HG02571 (cell line): Measurements from ENCODE around the gene TMTC2.
A peak's percentile ranks its signal among the peaks of the same experiment; 100 is the strongest.
"Not testable (repeated sequence)": the region's sequence is repeated elsewhere in the genome, so short reads cannot be mapped to it uniquely, and the experiment has no call there.

Source experiments
- ATAC-seq: cut with Tn5 transposase; IDR thresholded peaks from one replicate; pipeline ENCODE4 v1.9.1; 2021; ENCODE audit warnings: mild to moderate bottlenecking, moderate library complexity; ENCODE audit not compliant: unreplicated experiment

The TMTC2 gene

DNA sequence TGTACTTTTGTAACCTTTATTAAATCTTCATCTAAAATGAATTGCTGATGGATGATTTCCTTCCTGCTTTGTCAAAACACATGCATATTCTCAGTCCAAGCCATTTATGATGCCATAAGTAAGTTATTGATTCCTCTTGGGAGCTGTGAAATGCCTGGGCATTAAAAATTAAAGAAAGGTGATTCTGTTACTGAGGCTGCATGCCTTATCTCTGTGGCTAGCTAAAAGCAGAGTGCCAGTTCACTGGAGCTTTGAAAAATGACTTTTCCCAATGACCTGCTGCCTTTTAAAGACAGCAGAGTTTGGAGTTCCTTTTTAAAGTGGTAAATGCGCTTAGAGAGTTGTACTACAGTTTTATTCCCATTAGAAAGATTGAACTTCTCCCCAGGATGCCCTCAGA lies 152.1 kb downstream of the TMTC2 start:
- ATAC-seq: no peak

DNA sequence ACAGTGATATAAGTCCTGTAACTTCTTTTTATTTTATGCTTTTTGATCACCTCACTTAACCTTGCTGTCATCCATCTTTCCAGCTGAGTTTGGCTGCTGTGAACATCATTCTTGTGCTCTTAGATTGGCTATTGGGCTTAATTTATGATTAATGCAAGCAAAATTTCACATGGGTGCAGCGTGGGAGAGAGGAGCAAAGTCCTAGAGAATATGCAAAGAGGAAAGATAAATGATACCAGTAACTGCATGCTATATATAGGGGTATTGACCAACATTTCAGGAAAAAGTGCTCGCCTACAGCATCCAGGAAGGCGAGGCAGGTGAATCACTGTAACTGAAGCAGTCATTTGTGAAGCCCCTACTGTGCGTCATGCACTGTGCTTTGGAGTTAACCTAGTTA lies 153.1 kb downstream of the TMTC2 start:
- ATAC-seq: no peak

DNA sequence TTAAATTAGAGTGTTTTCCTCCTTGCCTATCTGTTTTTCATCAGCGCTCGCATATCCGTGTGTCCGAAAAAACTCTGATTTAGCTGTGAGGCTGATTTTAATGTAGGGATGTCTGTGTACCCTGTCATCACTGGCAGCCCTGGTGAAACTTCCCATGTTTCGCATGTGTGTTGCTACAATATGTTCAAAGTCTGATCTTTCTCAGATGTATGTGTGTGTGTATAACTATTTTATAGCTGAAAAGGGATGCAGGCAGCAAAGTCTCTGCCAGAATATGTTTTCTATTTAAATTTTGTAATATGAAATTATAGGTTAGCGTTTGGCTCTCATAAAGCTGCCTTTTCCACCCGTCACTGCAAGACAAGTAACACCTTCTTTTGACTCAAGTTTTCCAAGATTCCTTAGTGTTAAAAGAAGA lies 154.8 kb downstream of the TMTC2 start:
- no peak for ATAC-seq

DNA sequence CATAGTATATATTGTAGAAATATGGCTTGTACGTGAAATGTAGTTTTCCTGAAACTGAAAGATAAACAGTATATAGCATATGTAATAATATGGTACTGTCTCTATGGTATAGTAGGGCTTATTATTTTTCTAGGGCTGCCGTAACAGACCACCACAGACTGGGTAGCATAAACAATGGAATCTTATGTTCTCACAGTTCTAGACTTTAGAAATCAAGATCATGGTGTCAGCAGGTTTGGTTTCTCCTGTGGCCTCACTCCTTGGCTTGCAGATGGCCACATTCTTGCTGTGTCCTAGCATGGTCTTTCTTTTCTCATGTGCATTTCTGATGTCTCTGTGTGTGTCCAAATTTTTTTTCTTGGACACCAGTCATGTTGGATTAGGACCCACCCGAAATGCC lies 155.8 kb downstream of the TMTC2 start:
- no peak for ATAC-seq

DNA sequence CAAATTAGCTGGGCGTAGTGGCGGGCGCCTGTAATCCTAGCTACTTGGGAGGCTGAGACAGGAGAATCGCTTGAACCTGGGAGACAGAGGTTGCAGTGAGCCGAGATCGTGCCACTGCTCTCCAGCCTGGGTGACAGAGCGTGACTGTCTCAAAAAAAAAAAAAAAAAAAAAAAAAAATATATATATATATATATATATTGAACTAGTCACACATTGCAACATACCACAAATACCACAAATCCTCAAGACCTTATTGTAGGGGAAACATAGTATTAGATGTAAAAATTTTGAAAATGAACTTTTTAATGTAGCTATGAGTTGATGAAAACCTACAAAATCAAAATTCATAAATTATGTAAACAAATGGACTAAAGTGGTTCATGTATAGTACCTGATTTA lies 158.4 kb downstream of the TMTC2 start:
- not testable (repeated sequence) for ATAC-seq

DNA sequence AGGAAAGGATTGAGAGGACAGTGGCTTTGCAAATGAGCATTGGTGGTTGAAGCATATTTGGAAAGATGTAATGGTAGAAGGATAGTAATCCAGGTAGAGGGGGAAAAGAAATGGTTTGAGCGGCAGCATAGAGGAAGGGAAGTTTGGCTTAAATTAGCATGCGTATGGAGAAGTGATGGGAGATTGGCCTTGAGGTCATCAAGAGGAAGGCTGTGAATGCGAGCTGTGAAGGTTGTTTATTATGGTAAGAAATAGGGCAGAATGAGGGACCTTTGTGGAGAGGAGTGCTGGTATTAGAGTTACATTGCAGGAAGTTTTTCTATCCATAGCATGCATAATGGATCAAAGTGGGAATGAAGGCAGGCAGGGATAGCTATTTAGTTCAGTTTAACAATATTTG lies 162.1 kb downstream of the TMTC2 start:
- ATAC-seq: no peak

DNA sequence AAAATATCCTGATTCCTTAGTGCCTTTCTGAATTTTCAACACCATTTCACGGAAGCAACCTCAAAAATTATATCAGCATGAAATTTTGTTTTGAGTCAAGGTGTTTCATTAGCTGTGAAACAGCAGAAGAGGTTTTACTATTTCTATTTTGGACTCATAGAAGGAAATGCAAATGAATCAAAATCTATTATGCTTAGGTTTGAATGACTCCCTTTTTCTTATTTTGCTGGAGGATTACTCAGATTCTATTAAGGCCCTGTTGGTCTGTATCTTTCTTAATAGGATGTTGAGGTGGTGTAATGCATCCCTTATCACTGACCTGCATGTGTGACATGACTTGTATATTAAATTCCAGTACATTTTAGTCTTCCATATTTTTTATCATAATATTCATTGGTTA lies 165.8 kb downstream of the TMTC2 start:
- no peak for ATAC-seq

DNA sequence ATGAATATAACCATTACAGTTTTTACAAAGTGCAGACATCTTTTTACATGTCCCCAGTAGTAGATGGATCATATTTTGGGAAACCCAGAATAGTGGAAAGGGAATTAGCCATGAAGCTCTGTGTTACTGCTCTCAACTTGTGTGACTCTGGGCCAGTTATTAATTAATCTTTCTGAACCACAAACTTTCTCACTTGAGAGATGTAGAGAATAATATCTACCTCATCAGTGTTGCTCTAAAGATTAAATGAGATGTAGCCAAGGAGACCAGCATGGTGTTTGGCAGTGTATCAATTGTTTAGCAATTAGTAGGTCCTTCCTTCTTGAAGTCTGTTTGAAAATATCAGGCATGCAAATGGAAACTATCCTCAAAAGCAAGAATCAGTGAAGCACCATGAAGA lies 169.2 kb downstream of the TMTC2 start:
- ATAC-seq: no peak

DNA sequence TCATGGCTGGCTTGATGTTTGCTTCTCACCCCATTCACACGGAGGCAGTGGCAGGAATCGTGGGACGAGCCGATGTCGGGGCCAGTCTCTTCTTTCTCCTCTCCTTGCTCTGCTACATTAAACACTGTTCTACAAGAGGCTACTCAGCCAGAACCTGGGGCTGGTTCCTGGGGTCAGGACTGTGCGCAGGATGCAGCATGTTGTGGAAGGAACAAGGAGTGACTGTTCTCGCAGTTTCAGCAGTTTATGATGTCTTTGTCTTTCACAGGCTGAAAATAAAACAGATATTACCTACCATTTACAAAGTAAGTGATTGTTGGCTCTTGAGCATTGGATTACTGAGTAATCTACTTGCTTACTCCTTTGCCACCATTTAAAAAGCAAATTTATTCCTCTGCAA lies 170.6 kb downstream of the TMTC2 start:
- no peak for ATAC-seq

DNA sequence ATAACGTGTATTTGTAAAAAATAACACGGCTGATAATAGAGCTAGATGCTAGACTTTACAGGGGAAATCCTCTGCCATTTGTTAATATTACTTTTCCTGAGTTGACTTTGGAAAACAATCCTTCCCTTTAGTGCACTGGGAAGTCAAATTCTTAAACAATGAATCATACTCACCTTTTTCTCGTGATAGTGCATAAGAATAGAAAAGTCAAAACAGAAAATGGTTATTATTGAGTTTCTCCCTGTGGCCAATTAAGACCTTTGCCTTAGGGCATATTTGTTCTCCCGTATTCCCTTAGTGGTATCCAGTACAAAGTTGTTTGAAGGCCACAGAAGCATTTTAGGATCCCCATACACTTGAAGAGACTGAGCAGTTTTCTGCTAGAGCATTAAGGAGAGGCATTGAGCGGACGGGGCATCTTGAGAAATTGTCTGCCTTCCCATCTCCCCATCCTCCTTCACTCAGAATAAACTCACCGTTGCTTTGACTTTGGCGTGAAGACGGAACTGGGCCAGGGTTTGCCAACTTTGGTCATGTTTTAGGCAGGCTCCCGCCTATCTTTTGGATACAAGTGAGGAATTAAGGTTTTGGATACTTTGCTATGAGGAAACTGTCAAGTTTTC lies 171.3 kb downstream of the TMTC2 start:
- no peak for ATAC-seq

DNA sequence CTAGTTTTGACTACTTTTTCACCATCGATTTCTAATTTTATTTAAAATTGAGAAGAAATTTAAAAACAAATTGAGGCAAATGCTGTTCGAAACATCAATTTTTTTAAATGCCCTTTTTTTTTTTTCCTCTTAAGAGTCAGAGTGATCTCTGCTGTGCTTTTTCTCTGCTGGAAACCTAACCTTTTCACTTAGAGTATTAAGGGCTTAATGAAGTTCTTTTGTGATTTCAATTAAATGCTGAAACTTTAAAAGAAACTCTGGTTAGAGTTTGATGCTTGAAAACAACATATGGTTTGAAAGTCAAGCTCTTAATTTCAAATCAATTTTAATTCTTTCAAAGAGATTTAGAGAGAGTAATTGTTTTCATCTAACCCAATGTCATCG lies 171.8 kb downstream of the TMTC2 start:
- no peak for ATAC-seq

DNA sequence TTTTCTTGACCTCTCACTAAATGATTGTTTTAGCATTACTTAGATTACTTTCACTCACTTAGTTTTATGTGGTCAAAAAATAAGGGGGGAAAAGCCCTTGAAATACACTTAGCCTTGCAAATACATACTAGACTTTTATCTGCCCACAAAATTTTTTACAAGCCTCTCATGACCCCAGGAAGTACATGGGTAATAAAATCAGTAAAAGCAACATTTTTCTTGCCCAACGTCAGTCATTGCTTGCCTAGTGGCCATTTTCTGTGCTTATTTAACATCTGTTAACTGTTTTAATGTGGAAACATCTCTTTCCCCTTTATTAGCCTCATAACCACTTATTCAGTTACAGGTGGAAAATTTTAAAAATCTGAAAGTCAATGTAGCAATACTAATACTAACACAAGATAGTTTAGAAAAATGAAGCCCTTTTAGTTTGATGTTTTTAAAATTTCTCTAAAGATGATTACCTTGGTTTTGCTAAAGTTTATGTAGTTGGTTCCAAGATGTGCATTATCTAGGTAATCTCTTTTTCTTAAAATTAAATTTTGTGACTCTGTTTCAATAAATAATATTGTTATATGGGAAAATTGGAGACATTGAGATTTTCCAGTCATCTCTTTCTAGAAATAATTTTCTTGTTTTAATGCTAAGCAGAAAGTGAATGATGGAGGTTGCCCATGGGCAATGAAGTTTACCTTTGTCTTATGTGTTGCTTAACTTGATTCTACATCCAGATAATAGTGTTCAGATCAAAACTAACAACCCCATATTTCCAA lies 175.5 kb downstream of the TMTC2 start:
- no peak for ATAC-seq

DNA sequence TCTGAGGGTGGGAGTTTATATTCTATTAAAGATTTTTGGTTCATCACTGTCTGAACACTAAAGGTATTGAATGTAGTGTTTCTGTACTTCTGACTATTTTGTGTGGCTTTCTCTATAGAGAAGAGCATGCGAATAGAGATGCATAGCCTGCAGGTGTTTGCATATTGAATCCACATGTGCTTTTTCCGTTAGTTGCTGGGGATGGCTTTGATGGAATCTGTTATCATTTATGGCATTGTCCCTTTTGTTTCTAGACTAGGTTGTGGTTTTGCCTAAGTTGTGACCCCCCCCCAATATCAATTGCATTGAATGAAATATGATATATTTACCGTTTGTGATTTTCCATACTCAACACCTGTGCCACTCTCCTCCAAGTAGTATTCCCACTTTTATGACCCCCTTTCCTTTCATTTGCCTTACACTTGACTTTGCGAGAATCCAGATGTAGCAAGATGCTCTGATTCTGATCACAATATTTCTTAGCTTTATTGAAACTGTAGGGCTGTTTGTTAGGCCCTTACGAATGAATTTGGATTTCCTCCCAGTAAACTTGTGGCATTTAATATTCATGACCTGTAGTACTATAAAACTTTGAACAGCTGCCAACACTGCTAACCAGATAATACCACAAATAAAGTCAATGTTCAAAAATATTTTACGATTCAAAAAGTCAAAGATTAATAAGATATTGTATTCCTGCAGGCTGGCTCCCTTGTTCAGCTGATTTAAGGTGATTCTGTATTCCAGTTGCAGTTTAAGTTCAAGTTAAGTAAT lies 176.4 kb downstream of the TMTC2 start:
- no peak for ATAC-seq

DNA sequence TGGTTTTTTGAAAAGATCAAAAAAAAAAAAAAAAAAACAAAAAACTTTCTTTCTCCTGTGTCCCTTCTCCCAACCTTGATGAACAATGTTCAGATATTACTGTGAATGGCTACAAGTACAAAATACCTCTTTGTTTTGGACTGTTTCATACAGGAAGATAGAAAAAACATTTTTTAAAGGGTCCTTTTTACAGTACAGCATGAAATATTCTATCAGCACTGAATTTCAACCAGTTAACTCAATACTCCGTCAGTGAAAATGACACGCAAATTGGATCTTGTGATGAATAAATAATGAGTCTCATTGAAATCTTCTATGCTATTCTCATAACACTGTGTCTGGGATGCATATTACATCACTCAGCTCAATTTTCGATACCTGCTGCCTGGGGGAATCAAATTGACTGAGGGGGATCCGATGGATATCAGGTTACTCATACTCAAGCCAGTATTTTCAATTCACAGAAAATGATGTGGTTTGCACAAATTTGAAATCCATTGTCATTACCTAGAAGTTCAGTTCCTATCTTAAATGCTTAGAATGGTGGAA lies 179.6 kb downstream of the TMTC2 start:
- ATAC-seq: no peak

DNA sequence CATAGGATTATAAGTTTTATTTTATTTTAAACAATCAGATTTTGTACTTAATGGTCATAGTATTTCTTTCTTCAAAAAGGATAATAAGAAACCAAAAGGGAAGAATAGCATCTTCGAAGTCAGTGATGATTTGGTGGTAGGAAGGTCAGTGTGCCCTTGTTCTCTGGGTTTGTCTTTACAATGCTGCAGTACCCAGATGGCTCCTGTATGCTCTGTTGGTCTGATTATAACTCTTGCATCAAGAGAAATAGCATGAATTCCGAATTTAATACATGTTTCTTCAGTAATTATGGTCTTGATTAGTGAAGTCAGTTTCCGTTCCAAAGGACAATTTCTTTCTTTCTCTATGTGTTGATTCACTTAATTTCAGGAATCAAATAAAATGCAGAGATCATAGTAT lies 180.2 kb downstream of the TMTC2 start:
- ATAC-seq: no peak

DNA sequence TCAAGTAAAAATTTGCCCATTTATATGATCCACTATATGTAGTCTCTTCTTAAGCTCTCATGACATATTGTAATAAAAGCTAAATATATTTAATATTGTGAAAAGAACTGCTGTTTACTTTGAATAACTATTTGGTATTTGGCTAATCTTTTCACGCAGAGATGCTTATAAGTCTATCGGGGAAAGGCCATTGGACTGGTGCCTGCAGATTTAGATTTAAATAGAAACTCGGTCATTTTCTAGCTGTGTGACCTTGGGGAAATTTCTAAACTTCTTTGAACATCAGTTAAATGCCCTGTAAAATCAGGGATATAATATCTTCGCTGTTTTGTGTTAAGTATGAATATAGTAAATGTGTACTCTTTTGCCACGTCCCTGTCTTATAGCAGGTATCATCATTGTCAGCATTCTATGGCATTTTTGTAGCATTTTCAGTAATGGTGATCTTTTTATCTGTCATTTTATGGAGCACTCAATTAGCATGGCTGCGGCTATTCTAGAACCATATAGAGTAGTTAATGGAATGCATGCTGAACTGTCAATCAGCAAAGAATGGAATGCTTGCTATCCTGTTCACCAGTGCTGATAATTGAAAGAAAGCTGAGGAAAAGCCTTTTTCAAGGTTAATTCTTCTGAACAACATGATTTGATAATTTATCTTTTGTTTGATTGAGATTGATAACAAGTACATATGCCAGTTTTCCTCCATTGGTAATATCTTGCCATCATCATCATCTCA lies 181.2 kb downstream of the TMTC2 start:
- ATAC-seq: no peak

DNA sequence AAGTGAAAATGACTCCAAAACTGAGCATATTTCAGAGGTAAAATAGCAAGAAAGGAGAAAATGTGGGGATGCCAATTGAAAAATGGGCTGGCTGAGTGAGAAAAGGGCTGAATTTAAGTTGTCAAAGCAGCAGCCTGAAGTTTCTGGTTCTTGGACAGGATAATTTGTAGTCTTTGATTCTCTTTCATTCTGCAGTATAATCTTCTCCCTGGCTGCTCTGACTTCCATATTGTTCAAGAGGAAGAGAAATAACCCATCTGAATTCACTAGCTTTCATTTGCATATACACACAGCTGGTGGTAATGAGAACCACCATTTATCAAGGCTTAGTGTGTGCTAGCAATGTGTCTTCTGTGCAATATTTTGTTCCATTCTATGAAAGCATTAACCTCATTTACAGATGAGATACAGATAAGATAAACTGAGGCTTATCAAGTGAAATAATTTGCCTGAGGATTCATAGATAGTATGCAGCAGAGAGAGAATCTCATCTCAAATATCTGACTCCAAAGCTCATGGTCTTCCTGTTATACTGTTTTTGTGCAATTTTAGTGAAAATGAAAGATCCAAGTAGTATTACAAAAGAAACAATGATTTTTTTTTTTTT lies 184.2 kb downstream of the TMTC2 start:
- ATAC-seq: peak; percentile 85

DNA sequence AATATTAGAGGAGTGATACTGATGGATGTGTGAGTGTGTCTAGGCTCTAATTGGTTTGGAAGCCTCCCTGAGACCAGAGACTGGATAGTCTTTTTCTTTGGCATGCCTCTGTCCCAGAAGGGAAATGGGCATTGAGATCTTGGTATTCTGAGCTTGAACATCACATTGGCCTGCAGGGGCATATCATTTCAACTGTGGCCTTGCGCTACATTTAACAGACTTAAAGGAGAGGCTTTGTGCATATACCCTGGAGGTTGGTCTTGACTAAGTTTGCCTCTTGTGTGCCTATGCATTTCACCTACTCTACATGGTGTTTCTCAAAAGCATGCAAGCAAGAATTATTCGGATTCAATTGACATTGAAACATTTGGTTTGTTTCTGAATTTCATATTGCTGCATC lies 185.4 kb downstream of the TMTC2 start:
- no peak for ATAC-seq

DNA sequence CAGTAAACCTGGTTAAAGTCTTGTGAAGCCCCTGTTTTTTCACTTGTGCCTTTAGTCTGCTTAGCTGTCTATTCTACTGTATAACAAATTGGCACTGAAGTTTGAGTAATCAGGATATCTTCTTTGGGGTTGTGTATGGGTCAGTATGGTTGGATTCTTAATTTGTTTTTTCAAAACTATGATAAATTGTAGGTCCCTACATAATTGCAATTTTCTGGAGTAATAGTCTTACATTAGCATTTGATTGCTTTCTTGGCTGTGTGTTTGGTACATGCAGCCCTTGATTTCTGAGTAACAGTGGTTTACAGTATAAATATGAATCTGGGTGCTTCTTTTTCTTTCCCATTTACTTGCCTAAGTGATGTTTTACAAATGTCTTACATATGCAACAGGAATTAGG lies 186.6 kb downstream of the TMTC2 start:
- no peak for ATAC-seq

DNA sequence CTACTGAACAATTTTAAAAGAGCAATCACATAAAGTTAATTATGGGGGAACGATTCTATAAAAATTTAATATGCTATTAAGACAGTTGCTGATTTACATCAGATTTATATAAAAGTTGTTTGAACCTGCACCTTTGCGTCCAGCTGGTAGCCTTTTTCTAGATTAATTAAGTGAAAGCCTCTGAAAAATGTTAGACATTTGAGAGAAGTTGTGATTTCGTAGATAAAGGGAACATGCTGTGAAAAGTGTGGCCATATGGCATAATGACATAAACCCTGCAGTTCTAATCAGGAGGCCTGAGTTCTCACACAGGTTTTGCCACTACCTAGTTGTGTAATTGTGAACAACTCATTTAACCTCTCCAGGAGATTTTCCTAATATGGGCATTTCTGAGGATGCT lies 187.2 kb downstream of the TMTC2 start:
- no peak for ATAC-seq

DNA sequence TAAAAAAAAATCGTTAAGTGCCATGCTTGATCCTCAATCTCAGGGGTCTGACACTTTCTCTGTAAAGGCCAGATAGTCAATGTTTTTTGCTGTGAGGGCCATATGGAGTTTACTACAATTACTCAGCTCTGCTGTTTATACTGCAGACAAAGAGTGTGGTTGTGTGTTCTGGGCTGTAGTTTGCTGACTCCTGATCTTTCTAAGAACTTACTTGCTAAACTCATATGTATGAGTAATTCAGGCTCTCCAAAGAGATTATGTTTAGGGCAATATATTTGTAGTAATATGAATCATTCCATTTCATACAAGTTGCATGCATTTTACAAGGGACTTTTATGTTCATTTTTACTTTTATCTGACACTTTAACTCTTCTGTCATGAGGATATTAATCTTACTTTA lies 188.2 kb downstream of the TMTC2 start:
- no peak for ATAC-seq
